HG03175 (cell line): ENCODE data around the gene NCKIPSD.

Source experiments
- ATAC-seq: cut with Tn5 transposase; IDR thresholded peaks from one replicate; pipeline ENCODE4 v1.9.1; 2021; ENCODE audit warnings: mild to moderate bottlenecking, moderate library complexity; ENCODE audit not compliant: unreplicated experiment

Gene NCKIPSD

GRCh38 chr3:48697952-48698351 lies 12.2 kb upstream of the NCKIPSD start:
- ATAC-seq: no peak

GRCh38 chr3:48696601-48697000 lies 10.9 kb upstream of the NCKIPSD start:
- no peak for ATAC-seq

- no peak for ATAC-seq
These were observed 10.4 kb upstream of the NCKIPSD start for GRCh38 chr3:48696156-48696555.

- ATAC-seq: no peak
These were observed 9.7 kb upstream of the NCKIPSD start for GRCh38 chr3:48695393-48695753.

- no peak for ATAC-seq
These were observed 9.1 kb upstream of the NCKIPSD start for GRCh38 chr3:48694610-48695392.

GRCh38 chr3:48693826-48694225 lies 8.1 kb upstream of the NCKIPSD start:
- ATAC-seq: no peak

GRCh38 chr3:48692551-48692950 lies 6.8 kb upstream of the NCKIPSD start:
- ATAC-seq: no peak

- no peak for ATAC-seq
These were observed 5.2 kb upstream of the NCKIPSD start for GRCh38 chr3:48690846-48691458.

GRCh38 chr3:48689384-48689783 lies 3.7 kb upstream of the NCKIPSD start:
- no peak for ATAC-seq

GRCh38 chr3:48688737-48689075 lies 3.0 kb upstream of the NCKIPSD start:
- no peak for ATAC-seq

GRCh38 chr3:48688032-48688736 lies 2.5 kb upstream of the NCKIPSD start:
- no peak for ATAC-seq

- ATAC-seq: no peak
These were observed 1.5 kb upstream of the NCKIPSD start for GRCh38 chr3:48687220-48687678.

GRCh38 chr3:48686538-48687219 lies 964 bp upstream of the NCKIPSD start:
- ATAC-seq: no peak

GRCh38 chr3:48685293-48685602 lies 467 bp downstream of the NCKIPSD start:
- no peak for ATAC-seq

GRCh38 chr3:48684480-48685143 lies 1.1 kb downstream of the NCKIPSD start:
- ATAC-seq: no peak

- no peak for ATAC-seq
These were observed 1.7 kb downstream of the NCKIPSD start for GRCh38 chr3:48684054-48684349.

- no peak for ATAC-seq
These were observed 2.9 kb downstream of the NCKIPSD start for GRCh38 chr3:48682786-48683185.

- no peak for ATAC-seq
These were observed 3.6 kb downstream of the NCKIPSD start for GRCh38 chr3:48681974-48682610.

- ATAC-seq: no peak
These were observed 4.2 kb downstream of the NCKIPSD start for GRCh38 chr3:48681541-48681880.

- ATAC-seq: no peak
These were observed 4.7 kb downstream of the NCKIPSD start for GRCh38 chr3:48680811-48681540.
